Neural progenitor cell (in vitro differentiated cells): ENCODE measurements around the gene ZNF836.

ENCODE experiments used
- EZH2 ChIP-seq: fragments of 200-600 bp; sonication (generic); IDR thresholded peaks from 2 replicates; pipeline ENCODE4 v1.6.1; 2017; ENCODE audit warnings: antibody characterized with exemption, mild to moderate bottlenecking, moderate library complexity
- EZH2phosphoT487 ChIP-seq: fragments of 200-600 bp; sonication (generic); IDR thresholded peaks from 2 replicates; pipeline ENCODE4 v1.6.1; 2017; ENCODE audit warnings: antibody characterized with exemption
- TF ChIP-seq, protein P1 (sequence below): fragments of 200-600 bp; sonication (generic); IDR thresholded peaks from 2 replicates; pipeline ENCODE4 v1.5.1; 2017; ENCODE audit warnings: antibody characterized with exemption, mild to moderate bottlenecking

DNA sequence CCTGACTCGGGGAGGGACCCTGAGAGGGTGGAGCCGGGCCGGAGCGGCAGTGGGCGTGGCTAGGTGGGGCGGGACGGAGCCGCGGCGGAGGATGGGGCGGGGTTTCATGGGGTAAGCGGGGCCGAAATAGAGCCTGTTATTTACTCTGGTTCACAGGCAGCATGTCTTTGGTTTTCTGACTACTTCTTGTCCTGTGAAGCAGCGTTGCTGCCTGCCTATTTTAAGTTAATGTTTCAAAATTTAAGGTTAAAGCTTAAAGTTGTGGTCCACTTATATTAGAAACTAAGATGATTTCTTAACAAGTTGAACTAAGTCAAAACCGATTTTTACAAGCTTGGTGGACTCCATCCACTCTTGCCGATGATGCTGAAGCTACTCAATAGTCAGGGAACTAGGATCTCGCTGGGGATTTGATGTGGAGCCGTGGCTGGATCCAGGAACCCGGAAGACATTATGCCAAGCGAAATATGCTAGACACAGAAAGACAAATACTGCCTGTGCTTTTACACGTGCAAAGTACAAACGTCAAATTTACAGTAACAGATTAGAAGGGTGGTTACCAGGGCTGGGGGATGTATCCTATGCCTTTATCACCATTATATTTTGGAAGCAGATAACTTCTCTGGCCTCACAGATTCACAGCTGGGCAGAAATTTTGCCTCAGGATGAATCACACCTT is 31.2 kb downstream of the ZNF836 start:
- TF ChIP-seq, protein P1, sequence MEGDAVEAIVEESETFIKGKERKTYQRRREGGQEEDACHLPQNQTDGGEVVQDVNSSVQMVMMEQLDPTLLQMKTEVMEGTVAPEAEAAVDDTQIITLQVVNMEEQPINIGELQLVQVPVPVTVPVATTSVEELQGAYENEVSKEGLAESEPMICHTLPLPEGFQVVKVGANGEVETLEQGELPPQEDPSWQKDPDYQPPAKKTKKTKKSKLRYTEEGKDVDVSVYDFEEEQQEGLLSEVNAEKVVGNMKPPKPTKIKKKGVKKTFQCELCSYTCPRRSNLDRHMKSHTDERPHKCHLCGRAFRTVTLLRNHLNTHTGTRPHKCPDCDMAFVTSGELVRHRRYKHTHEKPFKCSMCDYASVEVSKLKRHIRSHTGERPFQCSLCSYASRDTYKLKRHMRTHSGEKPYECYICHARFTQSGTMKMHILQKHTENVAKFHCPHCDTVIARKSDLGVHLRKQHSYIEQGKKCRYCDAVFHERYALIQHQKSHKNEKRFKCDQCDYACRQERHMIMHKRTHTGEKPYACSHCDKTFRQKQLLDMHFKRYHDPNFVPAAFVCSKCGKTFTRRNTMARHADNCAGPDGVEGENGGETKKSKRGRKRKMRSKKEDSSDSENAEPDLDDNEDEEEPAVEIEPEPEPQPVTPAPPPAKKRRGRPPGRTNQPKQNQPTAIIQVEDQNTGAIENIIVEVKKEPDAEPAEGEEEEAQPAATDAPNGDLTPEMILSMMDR: no peak
- TF ChIP-seq EZH2 (no peak), EZH2phosphoT487 (no peak)
